ENCODE data around the gene SYT10.

Gene SYT10

DNA sequence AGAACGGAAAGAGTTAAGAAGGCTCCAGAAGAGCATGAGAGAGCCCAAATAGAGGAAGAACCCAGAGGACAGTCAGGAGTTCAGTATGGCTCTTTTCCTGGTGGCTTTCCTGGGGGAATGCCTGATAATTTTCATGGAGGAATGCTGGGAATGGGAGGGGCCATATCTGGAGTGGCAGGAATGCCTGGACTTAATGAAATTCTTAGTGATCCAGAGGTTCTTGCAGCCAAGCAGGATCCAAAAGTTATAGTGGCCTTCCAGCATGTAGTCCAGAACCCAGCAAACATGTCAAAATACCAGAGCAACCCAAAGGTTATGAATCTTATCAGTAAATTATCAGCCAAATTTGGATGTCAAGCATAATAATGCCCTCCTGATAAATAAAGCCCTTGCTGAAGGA is 15.5 kb upstream of the SYT10 start:
- DNase-seq (ENCODE audit: low spot score): no peak
- in situ Hi-C loops (cut with MboI; ENCODE audit: low sequenced_read_pairs, unreplicated experiment): no loop called here
- TF ChIP-seq, protein P1, sequence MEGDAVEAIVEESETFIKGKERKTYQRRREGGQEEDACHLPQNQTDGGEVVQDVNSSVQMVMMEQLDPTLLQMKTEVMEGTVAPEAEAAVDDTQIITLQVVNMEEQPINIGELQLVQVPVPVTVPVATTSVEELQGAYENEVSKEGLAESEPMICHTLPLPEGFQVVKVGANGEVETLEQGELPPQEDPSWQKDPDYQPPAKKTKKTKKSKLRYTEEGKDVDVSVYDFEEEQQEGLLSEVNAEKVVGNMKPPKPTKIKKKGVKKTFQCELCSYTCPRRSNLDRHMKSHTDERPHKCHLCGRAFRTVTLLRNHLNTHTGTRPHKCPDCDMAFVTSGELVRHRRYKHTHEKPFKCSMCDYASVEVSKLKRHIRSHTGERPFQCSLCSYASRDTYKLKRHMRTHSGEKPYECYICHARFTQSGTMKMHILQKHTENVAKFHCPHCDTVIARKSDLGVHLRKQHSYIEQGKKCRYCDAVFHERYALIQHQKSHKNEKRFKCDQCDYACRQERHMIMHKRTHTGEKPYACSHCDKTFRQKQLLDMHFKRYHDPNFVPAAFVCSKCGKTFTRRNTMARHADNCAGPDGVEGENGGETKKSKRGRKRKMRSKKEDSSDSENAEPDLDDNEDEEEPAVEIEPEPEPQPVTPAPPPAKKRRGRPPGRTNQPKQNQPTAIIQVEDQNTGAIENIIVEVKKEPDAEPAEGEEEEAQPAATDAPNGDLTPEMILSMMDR (IDR thresholded peaks at IDR 0.05; ENCODE audit: borderline replicate concordance, control extremely low read depth, extremely low read depth, insufficient read depth, missing control alignments): no peak

GRCh38 chr12:33450480-33450879 is 10.9 kb upstream of the SYT10 start:
- DNase-seq (ENCODE audit: low spot score): no peak
- TF ChIP-seq, protein P1 (IDR thresholded peaks at IDR 0.05; ENCODE audit: borderline replicate concordance, control extremely low read depth, extremely low read depth, insufficient read depth, missing control alignments): no peak
- in situ Hi-C loops (cut with MboI; ENCODE audit: low sequenced_read_pairs, unreplicated experiment): no loop called here

- in situ Hi-C loops (cut with MboI; ENCODE audit: low sequenced_read_pairs, unreplicated experiment): no loop called here
- TF ChIP-seq, protein P1 (IDR thresholded peaks at IDR 0.05; ENCODE audit: borderline replicate concordance, control extremely low read depth, extremely low read depth, insufficient read depth, missing control alignments): no peak
- DNase-seq (ENCODE audit: low spot score): no peak
Measured at GRCh38 chr12:33440477-33440876, 858 bp upstream of the SYT10 start.

GRCh38 chr12:33438851-33439586 is 600 bp downstream of the SYT10 start:
- in situ Hi-C loops (cut with MboI; ENCODE audit: low sequenced_read_pairs, unreplicated experiment): no loop called here
- DNase-seq (ENCODE audit: low spot score): peak; percentile 37
- TF ChIP-seq, protein P1 (IDR thresholded peaks at IDR 0.05; ENCODE audit: borderline replicate concordance, control extremely low read depth, extremely low read depth, insufficient read depth, missing control alignments): no peak

- in situ Hi-C loops (cut with MboI; ENCODE audit: low sequenced_read_pairs, unreplicated experiment): no loop called here
- TF ChIP-seq, protein P1 (IDR thresholded peaks at IDR 0.05; ENCODE audit: borderline replicate concordance, control extremely low read depth, extremely low read depth, insufficient read depth, missing control alignments): no peak
- no peak for DNase-seq (ENCODE audit: low spot score)
Measured at GRCh38 chr12:33438025-33438772, 1.4 kb downstream of the SYT10 start.

GRCh38 chr12:33437598-33437997 is 2.0 kb downstream of the SYT10 start:
- TF ChIP-seq, protein P1 (IDR thresholded peaks at IDR 0.05; ENCODE audit: borderline replicate concordance, control extremely low read depth, extremely low read depth, insufficient read depth, missing control alignments): no peak
- in situ Hi-C loops (cut with MboI; ENCODE audit: low sequenced_read_pairs, unreplicated experiment): no loop called here
- DNase-seq (ENCODE audit: low spot score): no peak
